Tibial artery (tissue), 4 donors: ENCODE data around the gene TMEM9.

Experiments
- DNase-seq, 2 donors: peaks; one replicate each; pipeline ENCODE4 v3.0.0-alpha.2; 2019
- H3K27ac ChIP-seq, 2 donors: fragments of 200-600 bp; sonication (generic) in 1 of 2; 1 replicate in 1 of 2; 2 replicates in 1 of 2; pipeline ENCODE4 v1.5.1; 2018 to 2019; ENCODE audit warnings: mild to moderate bottlenecking in 1 of 2
- H3K27me3 ChIP-seq, 2 donors: fragments of 200-600 bp; sonication (generic) in 1 of 2; one replicate each; pipeline versions ENCODE4 v1.5.1 to v1.6.0; 2016 to 2019
- H3K36me3 ChIP-seq, 3 donors: fragments of 200-600 bp; sonication (generic) in 2 of 3; one replicate each; pipeline ENCODE4 v1.5.1; 2016 to 2019; ENCODE audit warnings: mild to moderate bottlenecking in 2 of 3
- H3K4me1 ChIP-seq, 4 donors: fragments of 200-600 bp; sonication (generic) in 2 of 4; 1 replicate in 3 of 4; 2 replicates in 1 of 4; pipeline ENCODE4 v1.5.1; 2016 to 2019
- H3K4me3 ChIP-seq, 2 donors: fragments of 200-600 bp; sonication (generic) in 1 of 2; 1 replicate in 1 of 2; 2 replicates in 1 of 2; pipeline ENCODE4 v1.5.1; 2018 to 2019; ENCODE audit warnings: mild to moderate bottlenecking in 2 of 2
- H3K9me3 ChIP-seq, 3 donors: fragments of 200-600 bp; sonication (generic) in 1 of 3; one replicate each; pipeline ENCODE4 v1.5.1; 2016 to 2019
- CTCF ChIP-seq, 2 experiments: fragments of 200-600 bp in 1 of 2; fragments of 450-650 bp in 1 of 2; IDR thresholded peaks; one replicate each; pipeline ENCODE4 v1.5.1; 2017 to 2019; ENCODE audit warnings: antibody characterized with exemption in 2 of 2, mild to moderate bottlenecking in 1 of 2, moderate library complexity in 1 of 2
- intact Hi-C: fragments of 100-400 bp; cut with DNase I; formaldehyde crosslinking; loops from one replicate; pipeline ENCODE4 v1.15.0; 2023; ENCODE audit warnings: low total_unique reads

Gene TMEM9

GRCh38 chr1:201128962-201129361 is 25.3 kb downstream of the TMEM9 start:
- no peak for DNase-seq
- Histone ChIP-seq H3K9me3 (no peaks in the 10 kb centered on the region), H3K4me3 (no peak overlapping the region), H3K27ac (no peak overlapping the region), H3K4me1 (no peaks in the 10 kb centered on the region), H3K27me3 (peaks cover 0 to 24% of the 10 kb centered on the region in 2 donors), H3K36me3 (peaks cover 0 to 14% (median 2%) of the 10 kb centered on the region in 3 donors)
- intact Hi-C loops: no loop called here
- no peak for TF ChIP-seq CTCF (IDR thresholded peaks at IDR 0.05)

- intact Hi-C loops: no loop called here
- no peak overlapping the region for H3K4me3 ChIP-seq
- H3K27ac ChIP-seq: no peak overlapping the region
- H3K4me1 ChIP-seq: no peaks in the 10 kb centered on the region
- no peak for DNase-seq
- H3K9me3 ChIP-seq: no peaks in the 10 kb centered on the region
- no peak for TF ChIP-seq CTCF (IDR thresholded peaks at IDR 0.05)
- peaks cover 0 to 10% (median 0%) of the 10 kb centered on the region in 3 donors for H3K36me3 ChIP-seq
- peaks cover 0 to 29% of the 10 kb centered on the region in 2 donors for H3K27me3 ChIP-seq
Observed at GRCh38 chr1:201128476-201128875, 25.8 kb downstream of the TMEM9 start.

- H3K4me1 ChIP-seq: no peaks in the 10 kb centered on the region
- H3K9me3 ChIP-seq: no peaks in the 10 kb centered on the region
- no peak for DNase-seq
- no peak overlapping the region for H3K4me3 ChIP-seq
- H3K27ac ChIP-seq: no peak overlapping the region
- intact Hi-C loops: no loop called here
- peaks cover 0 to 4% (median 0%) of the 10 kb centered on the region in 3 donors for H3K36me3 ChIP-seq
- peaks cover 0 to 33% of the 10 kb centered on the region in 2 donors for H3K27me3 ChIP-seq
- TF ChIP-seq CTCF (IDR thresholded peaks at IDR 0.05): no peak
Observed at GRCh38 chr1:201127755-201128455, 26.4 kb downstream of the TMEM9 start.

GRCh38 chr1:201126832-201127754 is 27.2 kb downstream of the TMEM9 start, which contains the start of gene ASCL5:
Gene ASCL5, minus strand, starts transcription at chr1:201127184. Its CDS starts 11,812 bp downstream, at chr1:201115372.
- no peak within 1 kb of the TSS for H3K4me3 ChIP-seq
- no peaks in the 10 kb centered on the region for H3K36me3 ChIP-seq
- no peak within 1 kb of the TSS for H3K27ac ChIP-seq
- no peaks in the 10 kb centered on the region for H3K9me3 ChIP-seq
- intact Hi-C loops: no loop called here
- no peak for TF ChIP-seq CTCF (IDR thresholded peaks at IDR 0.05)
- H3K27me3 ChIP-seq: peaks cover 0 to 41% of the 10 kb centered on the region in 2 donors
- no peak for DNase-seq
- H3K4me1 ChIP-seq: no peaks in the 10 kb centered on the region

GRCh38 chr1:201126463-201126831 is 27.8 kb downstream of the TMEM9 start:
- Histone ChIP-seq H3K36me3 (no peaks in the 10 kb centered on the region), H3K4me3 (no peak overlapping the region), H3K27ac (no peak overlapping the region), H3K27me3 (peaks cover 0 to 48% of the 10 kb centered on the region in 2 donors), H3K9me3 (no peaks in the 10 kb centered on the region), H3K4me1 (no peaks in the 10 kb centered on the region)
- no peak for DNase-seq
- no peak for TF ChIP-seq CTCF (IDR thresholded peaks at IDR 0.05)
- intact Hi-C loops: no loop called here
